Caco-2 (cell line): ENCODE results near the gene GPC5. TPM values are rescaled to one million over a fixed set of nuclear protein-coding genes. Genes with fewer than 3 reads are reported as not detected.

ENCODE experiments used
- BruUV-seq: library from RNA; stranded (reverse); fragments of 400-500 nt; replicated peaks from 2 replicates; lab custom pipeline; 2021; lab: Mats Ljungman, UMichigan
- CTCF ChIA-PET: fragments of 300-600 bp; sonication (Branson Sonifier 250); formaldehyde crosslinking; loops from one replicate; lab custom pipeline; 2022; ENCODE audit warnings: antibody characterized with exemption; lab: Charles Lee
- POLR2A ChIA-PET: fragments of 300-600 bp; sonication (Branson Sonifier 250); formaldehyde crosslinking; loops from one replicate; lab custom pipeline; 2022; ENCODE audit warnings: antibody characterized with exemption; lab: Charles Lee
- DNase-seq, 2 experiments: peaks; one replicate each; pipeline versions ENCODE4 v3.0.0 to v3.0.0-alpha.2; 2020 to 2022
- H3K27me3 ChIP-seq: replicated peaks from 2 replicates; pipeline ENCODE4 v1.6.0; 2011; ENCODE audit warnings: low read length; ENCODE audit not compliant: control insufficient read depth, insufficient read depth
- H3K36me3 ChIP-seq: 2 replicates; pipeline ENCODE4 v1.5.1; 2011; ENCODE audit warnings: low read length; ENCODE audit not compliant: control insufficient read depth, insufficient read depth
- H3K4me1 ChIP-seq: fragments of 250-450 bp; sonication (Bioruptor Pico); 2 replicates; pipeline ENCODE4 v1.5.1; 2020; ENCODE audit warnings: mild to moderate bottlenecking
- H3K4me3 ChIP-seq: 2 replicates; pipeline ENCODE4 v1.5.1; 2011; ENCODE audit warnings: low read depth, mild to moderate bottlenecking, control low read depth, low read length
- H3K9me3 ChIP-seq: fragments of 250-450 bp; sonication (Bioruptor Pico); 2 replicates; pipeline ENCODE4 v1.5.1; 2020; ENCODE audit warnings: mild to moderate bottlenecking, moderate library complexity
- H3K27ac Mint-ChIP-seq: one replicate; pipeline ENCODE4 v1.8.0; 2022; ENCODE audit warnings: mixed read lengths; ENCODE audit not compliant: unreplicated experiment
- H3K27me3 Mint-ChIP-seq: one replicate; pipeline ENCODE4 v1.8.0; 2022; ENCODE audit warnings: mixed read lengths; ENCODE audit not compliant: insufficient read depth, unreplicated experiment
- H3K36me3 Mint-ChIP-seq: one replicate; pipeline ENCODE4 v1.8.0; 2022; ENCODE audit warnings: mild to moderate bottlenecking, mixed read lengths; ENCODE audit not compliant: insufficient read depth, unreplicated experiment
- H3K4me1 Mint-ChIP-seq: one replicate; pipeline ENCODE4 v1.8.0; 2022; ENCODE audit warnings: low read depth, mixed read lengths; ENCODE audit not compliant: unreplicated experiment
- H3K4me3 Mint-ChIP-seq: one replicate; pipeline ENCODE4 v1.8.0; 2022; ENCODE audit warnings: mild to moderate bottlenecking, moderate library complexity, mixed read lengths; ENCODE audit not compliant: unreplicated experiment
- H3K9me3 Mint-ChIP-seq: one replicate; pipeline ENCODE4 v1.8.0; 2022; ENCODE audit warnings: mixed read lengths; ENCODE audit not compliant: unreplicated experiment
- CTCF ChIP-seq, 2 experiments: fragments of 200-600 bp in 1 of 2; IDR thresholded peaks; 1 replicate in 1 of 2; 2 replicates in 1 of 2; pipeline versions ENCODE4 v1.5.1 to v1.8.0; 2011 to 2022; ENCODE audit warnings: antibody characterized with exemption in 1 of 2, control low read depth in 1 of 2, inconsistent platforms in 1 of 2, low read depth in 1 of 2, low read length in 1 of 2, mild to moderate bottlenecking in 1 of 2, moderate library complexity in 1 of 2; ENCODE audit not compliant: insufficient read depth in 1 of 2, severe bottlenecking in 1 of 2, unreplicated experiment in 1 of 2
- intact Hi-C: fragments of 100-400 bp; cut with micrococcal nuclease; formaldehyde crosslinking; loops from one replicate; pipeline ENCODE4 v1.10.0; 2022; ENCODE audit not compliant: unreplicated experiment
- total RNA-seq: library from RNA; stranded (reverse); gene quantifications from 2 replicates; pipeline ENCODE4 v1.2.3, GENCODE V29; 2022

Gene GPC5
- total RNA-seq, 1 experiment from 2014 or later: 4.1 TPM

- Mint-ChIP-seq H3K27me3 (no peaks in the 10 kb centered on the region), H3K9me3 (no peaks in the 10 kb centered on the region), H3K27ac (no peak overlapping the region), H3K4me1 (no peaks in the 10 kb centered on the region), H3K4me3 (no peak overlapping the region), H3K36me3 (no peaks in the 10 kb centered on the region)
- Histone ChIP-seq H3K36me3 (no peaks in the 10 kb centered on the region), H3K9me3 (no peaks in the 10 kb centered on the region), H3K4me1 (no peaks in the 10 kb centered on the region), H3K4me3 (no peak overlapping the region), H3K27me3 (no peaks in the 10 kb centered on the region)
- DNase-seq: no peak
- intact Hi-C loops: no loop called here
- POLR2A ChIA-PET: no interaction called here
- TF ChIP-seq CTCF (IDR thresholded peaks at IDR 0.05; ENCODE audit: insufficient read depth in 1 of 2, low read depth in 1 of 2, low read length in 1 of 2, severe bottlenecking in 1 of 2, unreplicated experiment in 1 of 2): no peak
- CTCF ChIA-PET: no interaction called here
- no TSS peak for BruUV-seq
These were observed 511.2 kb downstream of the GPC5 start for GRCh38 chr13:91909617-91910016.

DNA sequence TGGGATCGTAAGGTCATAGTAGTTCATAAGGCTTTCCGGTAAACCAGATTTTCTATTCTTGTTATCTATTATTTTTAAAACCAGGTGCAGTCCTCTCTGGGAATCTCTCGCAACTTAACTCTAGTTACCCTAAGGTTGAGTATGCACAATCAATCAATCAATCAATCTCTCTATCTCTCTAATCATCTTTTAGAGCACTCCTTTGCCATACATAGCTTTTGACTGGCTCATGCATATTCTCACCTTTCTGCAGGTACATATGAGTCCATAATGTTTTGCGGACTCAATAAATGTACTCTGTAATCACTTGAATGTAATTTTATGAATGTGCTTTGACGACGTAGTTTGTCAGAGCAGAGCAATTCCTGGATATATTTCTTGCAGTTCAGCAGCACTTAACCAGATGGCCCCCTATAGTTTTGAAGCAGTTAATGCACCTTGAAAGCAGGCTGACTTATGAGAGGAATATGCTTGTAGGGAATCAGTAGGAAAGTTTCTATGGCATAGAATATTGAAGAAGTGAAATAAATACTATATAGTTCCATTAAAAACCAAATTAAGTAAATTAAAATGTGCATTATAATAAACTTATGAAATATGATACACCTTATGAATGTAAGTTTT is 524.7 kb downstream of the GPC5 start:
- ChIA-PET POLR2A (no interaction called here), CTCF (no interaction called here)
- no peak overlapping the region for H3K4me3 ChIP-seq
- intact Hi-C loops: loop anchor here (2.0 kb wide), 1 partner anchor 42 kb away; no protein-coding TSS in a partner anchor
- no peaks in the 10 kb centered on the region for H3K4me1 Mint-ChIP-seq
- H3K27me3 Mint-ChIP-seq: peaks cover 18% of the 10 kb centered on the region
- BruUV-seq: no TSS peak
- peak; percentile 42 for TF ChIP-seq CTCF (IDR thresholded peaks at IDR 0.05; ENCODE audit: insufficient read depth in 1 of 2, low read depth in 1 of 2, low read length in 1 of 2, severe bottlenecking in 1 of 2, unreplicated experiment in 1 of 2)
- no peaks in the 10 kb centered on the region for H3K27me3 ChIP-seq
- no peak overlapping the region for H3K27ac Mint-ChIP-seq
- H3K4me1 ChIP-seq: no peaks in the 10 kb centered on the region
- no peaks in the 10 kb centered on the region for H3K9me3 Mint-ChIP-seq
- H3K4me3 Mint-ChIP-seq: no peak overlapping the region
- H3K9me3 ChIP-seq: no peaks in the 10 kb centered on the region
- no peak for DNase-seq
- H3K36me3 Mint-ChIP-seq: no peaks in the 10 kb centered on the region
- H3K36me3 ChIP-seq: no peaks in the 10 kb centered on the region

DNA sequence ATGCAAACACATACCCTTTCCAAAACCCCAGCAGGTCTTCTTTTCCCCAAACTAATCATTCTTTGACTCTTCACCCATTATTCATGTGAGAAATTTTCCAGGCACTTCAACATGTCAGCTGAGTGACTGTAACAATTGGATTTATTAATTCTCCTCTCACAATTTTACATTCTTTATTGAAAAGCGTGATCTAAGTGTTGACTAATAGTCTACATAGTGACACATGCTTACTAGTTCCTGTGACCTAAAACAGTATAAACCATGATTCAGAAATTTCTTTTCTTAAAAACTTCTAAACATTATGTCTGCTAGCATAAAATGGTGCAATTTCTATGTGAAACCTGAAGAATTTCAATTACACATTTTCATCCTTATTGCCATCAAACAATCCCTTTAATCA is 532.3 kb downstream of the GPC5 start:
- Mint-ChIP-seq H3K36me3 (no peaks in the 10 kb centered on the region), H3K4me3 (no peak overlapping the region), H3K4me1 (no peaks in the 10 kb centered on the region), H3K27ac (no peak overlapping the region), H3K27me3 (peaks cover 16% of the 10 kb centered on the region), H3K9me3 (no peaks in the 10 kb centered on the region)
- ChIA-PET CTCF (no interaction called here), POLR2A (no interaction called here)
- intact Hi-C loops: no loop called here
- no peak for TF ChIP-seq CTCF (IDR thresholded peaks at IDR 0.05; ENCODE audit: insufficient read depth in 1 of 2, low read depth in 1 of 2, low read length in 1 of 2, severe bottlenecking in 1 of 2, unreplicated experiment in 1 of 2)
- no peak for DNase-seq
- Histone ChIP-seq H3K36me3 (no peaks in the 10 kb centered on the region), H3K27me3 (no peaks in the 10 kb centered on the region), H3K9me3 (no peaks in the 10 kb centered on the region), H3K4me1 (no peaks in the 10 kb centered on the region), H3K4me3 (no peak overlapping the region)
- BruUV-seq: no TSS peak
